Testis (tissue), 2 donors: ENCODE results near the gene PTGER2.

ENCODE experiments used
- CTCF ChIP-seq, 3 experiments: fragments of 450-650 bp in 2 of 3; fragments of 200-600 bp in 1 of 3; sonication (generic) in 1 of 3; IDR thresholded peaks; one replicate each; pipeline ENCODE4 v1.5.1; 2016 to 2019; ENCODE audit warnings: antibody characterized with exemption in 3 of 3, mild to moderate bottlenecking in 2 of 3, moderate library complexity in 1 of 3
- POLR2A ChIP-seq: fragments of 450-650 bp; IDR thresholded peaks from one replicate; pipeline ENCODE4 v1.6.1; 2017; ENCODE audit warnings: antibody characterized with exemption, mild to moderate bottlenecking, moderate library complexity

GRCh38 chr14:52307376-52307775 lies 6.7 kb upstream of the PTGER2 start:
- TF ChIP-seq CTCF (IDR thresholded peaks at IDR 0.05) = no peak
- no peak for TF ChIP-seq POLR2A
